GM19035 (cell line): ENCODE data around the gene ARF5.

Source experiments
- ATAC-seq: cut with Tn5 transposase; IDR thresholded peaks from one replicate; pipeline ENCODE4 v1.9.1; 2021; ENCODE audit not compliant: unreplicated experiment

ARF5 gene

GRCh38 chr7:127588697-127589482, 679 bp downstream of the ARF5 start:
- ATAC-seq: peak; percentile 21

- ATAC-seq: no peak
Measured at GRCh38 chr7:127589896-127590295, 1.7 kb downstream of the ARF5 start.

GRCh38 chr7:127591189-127591588, 3.0 kb downstream of the ARF5 start:
- no peak for ATAC-seq

GRCh38 chr7:127591591-127591990, 3.4 kb downstream of the ARF5 start:
- no peak for ATAC-seq

GRCh38 chr7:127592550-127592949, 4.3 kb downstream of the ARF5 start:
- no peak for ATAC-seq

GRCh38 chr7:127594490-127594889, 6.3 kb downstream of the ARF5 start:
- ATAC-seq: no peak

- no peak for ATAC-seq
Measured at GRCh38 chr7:127595737-127596136, 7.5 kb downstream of the ARF5 start.

GRCh38 chr7:127598318-127598717, 10.1 kb downstream of the ARF5 start:
- ATAC-seq: no peak

- no peak for ATAC-seq
Measured at GRCh38 chr7:127600885-127601284, 12.7 kb downstream of the ARF5 start.

GRCh38 chr7:127608446-127608845, 20.2 kb downstream of the ARF5 start:
- ATAC-seq: no peak

GRCh38 chr7:127609297-127609696, 21.1 kb downstream of the ARF5 start:
- ATAC-seq: no peak

GRCh38 chr7:127612263-127612662, 24.1 kb downstream of the ARF5 start:
- no peak for ATAC-seq

GRCh38 chr7:127616724-127617123, 28.5 kb downstream of the ARF5 start:
- ATAC-seq: no peak

GRCh38 chr7:127618042-127618441, 29.8 kb downstream of the ARF5 start, which contains the start of gene PAX4:
Gene PAX4 (minus strand): TSS chr7:127618142. CDS start chr7:127615928, 2,214 bp downstream.
- no peak for ATAC-seq

- no peak for ATAC-seq
Measured at GRCh38 chr7:127618775-127619174, 30.6 kb downstream of the ARF5 start.

GRCh38 chr7:127619681-127620405, 31.6 kb downstream of the ARF5 start:
- no peak for ATAC-seq

- ATAC-seq: no peak
Measured at GRCh38 chr7:127620406-127621233, 32.4 kb downstream of the ARF5 start.

GRCh38 chr7:127625331-127625730, 37.1 kb downstream of the ARF5 start:
- no peak for ATAC-seq

- no peak for ATAC-seq
Measured at GRCh38 chr7:127628445-127628844, 40.2 kb downstream of the ARF5 start.

- ATAC-seq: peak; percentile 60
Measured at GRCh38 chr7:127629268-127629854, 41.1 kb downstream of the ARF5 start.

- ATAC-seq: no peak
Measured at GRCh38 chr7:127632276-127632910, 44.2 kb downstream of the ARF5 start.
